Muscle layer of duodenum (tissue), 2 donors: ENCODE results near the gene CRYGA.
"Not testable (repeated sequence)": the region's sequence is repeated elsewhere in the genome, so short reads cannot be mapped to it uniquely, and the experiment has no call there.

Experiments used
- H3K27ac ChIP-seq: one replicate; pipeline ENCODE4 v1.7.0; 2013; ENCODE audit warnings: mild to moderate bottlenecking, low read length
- H3K27me3 ChIP-seq: one replicate; pipeline ENCODE4 v1.7.0; 2013; ENCODE audit warnings: low read depth, mild to moderate bottlenecking, control low read depth, low read length
- H3K36me3 ChIP-seq, 2 donors: one replicate each; pipeline ENCODE4 v1.7.0; 2013; ENCODE audit warnings: low read length in 2 of 2, control low read depth in 1 of 2, mild to moderate bottlenecking in 1 of 2; ENCODE audit not compliant: insufficient read depth in 2 of 2, control insufficient read depth in 1 of 2
- H3K4me1 ChIP-seq, 2 donors: one replicate each; pipeline ENCODE4 v1.7.0; 2013; ENCODE audit warnings: low read length in 2 of 2, mild to moderate bottlenecking in 2 of 2, control low read depth in 1 of 2, moderate library complexity in 1 of 2; ENCODE audit not compliant: insufficient read depth in 2 of 2, control insufficient read depth in 1 of 2
- H3K4me3 ChIP-seq, 2 donors: one replicate each; pipeline ENCODE4 v1.7.0; 2013; ENCODE audit warnings: low read length in 2 of 2, low read depth in 1 of 2, mild to moderate bottlenecking in 1 of 2
- H3K9me3 ChIP-seq, 2 donors: one replicate each; pipeline ENCODE4 v1.7.0; 2013; ENCODE audit warnings: low read length in 2 of 2, control low read depth in 1 of 2, mild to moderate bottlenecking in 1 of 2; ENCODE audit not compliant: control insufficient read depth in 1 of 2
- donor health status: healthy.

CRYGA gene

DNA sequence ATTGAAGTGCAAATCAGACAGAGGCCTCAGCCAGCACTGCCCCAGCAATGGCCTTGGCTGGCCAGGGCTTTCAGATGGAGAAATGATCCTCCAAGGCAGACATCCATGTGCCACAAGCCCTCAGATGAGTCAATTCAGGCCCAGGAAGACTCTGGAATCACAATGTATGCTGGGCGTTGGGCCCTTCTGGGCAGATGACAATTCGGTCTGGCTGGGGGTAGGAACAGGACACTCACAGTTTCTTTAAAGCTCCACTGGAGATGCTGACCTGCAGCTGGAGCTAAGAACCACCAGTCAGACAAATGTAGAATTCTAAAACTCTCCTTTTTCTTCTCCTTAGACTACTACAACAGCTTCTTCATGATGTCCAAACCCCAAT lies 26.7 kb downstream of the CRYGA start:
- H3K9me3 ChIP-seq: peaks cover 0 to 4% of the 10 kb centered on the region in 2 donors
- H3K4me3 ChIP-seq: no peak overlapping the region
- H3K27ac ChIP-seq: no peak overlapping the region
- H3K4me1 ChIP-seq: no peaks in the 10 kb centered on the region
- H3K36me3 ChIP-seq: no peaks in the 10 kb centered on the region
- H3K27me3 ChIP-seq: no peaks in the 10 kb centered on the region

DNA sequence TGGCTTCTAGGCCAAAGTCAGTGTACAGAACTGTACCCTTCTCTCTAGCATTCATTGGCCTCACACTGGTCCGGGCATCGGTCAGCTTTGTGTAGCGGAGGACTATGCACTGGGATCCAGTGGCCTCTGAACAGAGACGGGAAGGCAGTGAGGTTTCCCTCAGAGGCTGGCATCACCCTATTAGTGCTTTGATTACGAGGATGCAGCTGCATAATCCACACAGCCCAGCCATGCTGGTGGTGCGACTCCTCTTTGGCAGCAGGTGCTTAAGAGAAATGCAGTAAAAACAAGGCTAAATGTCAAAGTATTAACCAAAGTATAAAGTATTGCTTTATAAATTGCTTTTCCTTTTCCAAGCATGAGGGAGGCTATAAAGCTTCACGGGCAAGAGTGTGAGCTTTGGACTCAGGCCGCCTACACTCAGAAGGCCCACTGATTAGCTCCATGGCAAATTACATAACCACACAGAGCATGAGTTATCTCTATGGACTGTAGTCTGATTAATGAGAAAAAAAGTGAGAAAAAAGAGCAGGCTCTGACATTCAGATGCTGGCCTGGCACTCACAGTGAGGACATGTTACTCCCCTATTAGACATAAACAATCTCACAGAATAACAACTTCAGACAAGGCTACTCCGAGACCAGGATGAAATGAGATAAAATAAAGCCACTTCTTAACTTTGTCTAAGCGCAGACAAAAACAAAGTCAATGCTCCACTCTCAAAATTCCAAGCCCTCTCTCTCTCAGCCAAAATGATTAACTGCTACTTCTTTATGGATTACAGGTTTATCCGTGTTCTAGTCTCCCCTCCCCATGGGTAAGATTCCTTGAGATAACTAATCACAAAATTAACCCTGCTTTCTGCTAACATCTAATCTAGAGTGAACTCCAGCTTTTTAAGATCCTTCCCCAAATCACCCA lies 27.3 kb downstream of the CRYGA start:
- H3K4me3 ChIP-seq: no peak overlapping the region
- H3K4me1 ChIP-seq: no peaks in the 10 kb centered on the region
- peaks cover 0 to 4% of the 10 kb centered on the region in 2 donors for H3K9me3 ChIP-seq
- H3K36me3 ChIP-seq: no peaks in the 10 kb centered on the region
- H3K27me3 ChIP-seq: no peaks in the 10 kb centered on the region
- H3K27ac ChIP-seq: no peak overlapping the region

DNA sequence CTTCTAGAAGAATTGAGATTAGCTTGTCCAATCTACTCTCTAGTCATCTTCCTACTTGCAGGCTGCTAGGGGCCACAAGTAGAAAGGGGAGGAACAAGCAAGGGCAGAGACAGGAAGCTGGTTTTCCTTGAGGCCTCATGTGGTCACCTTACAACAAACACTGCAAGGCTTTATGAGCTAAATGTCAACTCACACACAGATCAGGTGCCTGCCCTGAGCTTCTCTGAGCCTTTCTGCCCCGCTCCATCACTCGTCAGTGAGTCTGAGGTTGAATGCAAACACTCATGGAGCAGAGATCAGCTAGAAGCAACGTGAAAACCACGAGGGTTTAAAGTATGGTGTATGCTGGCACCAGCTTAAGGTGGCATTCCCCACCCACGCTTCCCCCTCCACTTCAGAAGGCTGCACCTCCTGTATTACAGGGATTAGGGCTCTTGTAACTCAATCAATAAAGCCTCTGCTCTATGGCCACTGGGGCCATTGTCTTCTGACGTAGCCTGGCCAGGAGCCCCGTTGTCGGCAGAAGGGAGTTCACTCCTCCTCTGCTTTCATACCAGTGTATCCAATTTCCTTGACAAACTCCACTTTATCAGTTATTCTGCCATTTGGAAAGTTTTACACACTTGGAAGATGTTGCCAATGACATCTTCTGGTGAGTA lies 28.3 kb downstream of the CRYGA start:
- Histone ChIP-seq H3K4me1 (no peaks in the 10 kb centered on the region), H3K36me3 (no peaks in the 10 kb centered on the region), H3K27ac (no peak overlapping the region), H3K4me3 (no peak overlapping the region), H3K27me3 (no peaks in the 10 kb centered on the region), H3K9me3 (peaks cover 0 to 4% of the 10 kb centered on the region in 2 donors)

DNA sequence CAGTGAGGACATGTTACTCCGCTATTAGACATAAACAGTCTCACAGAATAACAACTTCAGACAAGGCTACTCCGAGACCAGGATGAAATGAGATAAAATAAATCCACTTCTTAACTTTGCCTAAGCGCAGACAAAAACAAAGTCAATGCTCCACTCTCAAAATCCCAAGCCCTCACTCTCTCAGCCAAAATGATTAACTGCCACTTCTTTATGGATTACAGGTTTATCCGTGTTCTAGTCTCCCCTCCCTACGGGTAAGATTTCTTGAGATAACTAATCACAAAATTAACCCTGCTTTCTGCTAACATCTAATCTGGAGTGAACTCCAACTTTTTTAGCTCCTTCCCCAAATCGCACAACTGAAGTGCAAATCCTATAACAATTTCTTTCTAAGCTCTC lies 32.7 kb downstream of the CRYGA start:
- Histone ChIP-seq H3K27ac (no peak overlapping the region), H3K27me3 (no peaks in the 10 kb centered on the region), H3K4me1 (no peaks in the 10 kb centered on the region), H3K36me3 (no peaks in the 10 kb centered on the region), H3K9me3 (no peaks in the 10 kb centered on the region), H3K4me3 (no peak overlapping the region)

DNA sequence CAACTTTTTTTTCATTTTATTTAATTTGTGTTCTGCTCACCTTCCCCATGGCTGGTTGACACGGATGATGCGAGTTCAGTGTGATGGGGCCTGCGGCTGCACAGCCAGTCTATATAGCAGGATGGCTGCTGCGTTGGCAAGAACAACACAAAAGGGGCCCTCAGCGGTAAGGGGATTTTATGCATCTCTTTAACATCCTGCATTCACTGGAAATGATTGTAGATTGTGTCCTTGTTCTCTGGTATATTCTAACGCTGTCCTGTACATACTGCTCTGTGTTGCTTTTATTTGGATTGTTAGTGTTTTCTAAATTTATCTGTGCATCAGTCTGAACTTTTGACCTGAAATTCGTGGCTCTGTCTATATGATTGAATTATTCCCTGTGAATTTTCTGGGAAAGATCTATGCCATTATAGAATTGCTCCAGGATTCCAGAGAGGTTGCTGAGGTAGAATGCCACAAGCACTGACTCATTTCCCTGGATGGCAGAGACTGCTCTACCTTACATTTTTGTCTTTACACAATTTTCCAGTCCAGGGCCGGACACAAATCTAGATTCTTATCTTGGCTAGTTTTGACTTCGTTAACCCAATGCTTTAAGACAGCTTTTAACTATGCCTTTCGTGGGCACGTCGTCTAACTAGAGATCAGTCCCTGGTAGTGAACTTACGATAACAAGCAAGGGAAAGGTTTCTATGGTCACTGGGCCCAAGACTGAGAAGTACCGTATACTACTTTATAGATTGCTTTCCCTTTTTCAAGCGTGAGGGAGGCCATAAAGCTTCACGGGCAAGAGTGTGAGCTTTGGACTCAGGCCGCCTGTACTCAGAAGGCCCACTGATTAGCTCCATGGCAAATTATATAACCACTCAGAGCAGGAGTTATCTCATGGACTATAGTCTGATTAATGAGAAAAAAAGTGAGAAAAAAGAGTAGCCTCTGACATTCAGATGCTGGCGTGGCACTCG lies 33.4 kb downstream of the CRYGA start, which contains the start of gene CRYGC:
TSS of gene CRYGC (minus strand) at position 85 of the 968 bp plus-strand sequence. CDS start at position 49, 36 bp downstream.
- H3K9me3 ChIP-seq: no peaks in the 10 kb centered on the region
- no peaks in the 10 kb centered on the region for H3K4me1 ChIP-seq
- H3K4me3 ChIP-seq: no peak within 1 kb of the TSS
- H3K27me3 ChIP-seq: no peaks in the 10 kb centered on the region
- H3K27ac ChIP-seq: peak within 1 kb of the TSS; percentile 39
- no peaks in the 10 kb centered on the region for H3K36me3 ChIP-seq

DNA sequence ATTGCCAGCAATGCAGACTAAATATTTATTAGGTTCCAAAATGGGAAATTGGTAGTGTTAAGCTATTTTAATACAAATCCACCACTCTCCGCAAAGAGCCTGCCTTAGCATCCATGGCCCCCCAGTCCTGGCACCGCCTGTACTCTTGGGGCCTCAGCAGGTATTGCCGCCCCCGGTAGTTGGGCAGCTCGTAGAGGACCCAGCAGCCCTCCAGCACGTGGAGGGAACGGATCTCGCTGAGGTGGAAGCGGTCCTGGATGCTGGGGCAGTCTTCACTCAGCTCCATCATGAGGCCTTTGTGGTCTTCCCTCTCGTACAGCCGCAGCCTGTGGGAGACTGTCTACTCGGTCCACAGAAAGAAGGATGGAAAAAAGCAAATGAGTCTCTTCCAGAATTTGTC lies 35.3 kb downstream of the CRYGA start:
- no peaks in the 10 kb centered on the region for H3K27me3 ChIP-seq
- H3K4me3 ChIP-seq: no peak overlapping the region
- H3K36me3 ChIP-seq: no peaks in the 10 kb centered on the region
- no peaks in the 10 kb centered on the region for H3K9me3 ChIP-seq
- H3K4me1 ChIP-seq: no peaks in the 10 kb centered on the region
- no peak overlapping the region for H3K27ac ChIP-seq

DNA sequence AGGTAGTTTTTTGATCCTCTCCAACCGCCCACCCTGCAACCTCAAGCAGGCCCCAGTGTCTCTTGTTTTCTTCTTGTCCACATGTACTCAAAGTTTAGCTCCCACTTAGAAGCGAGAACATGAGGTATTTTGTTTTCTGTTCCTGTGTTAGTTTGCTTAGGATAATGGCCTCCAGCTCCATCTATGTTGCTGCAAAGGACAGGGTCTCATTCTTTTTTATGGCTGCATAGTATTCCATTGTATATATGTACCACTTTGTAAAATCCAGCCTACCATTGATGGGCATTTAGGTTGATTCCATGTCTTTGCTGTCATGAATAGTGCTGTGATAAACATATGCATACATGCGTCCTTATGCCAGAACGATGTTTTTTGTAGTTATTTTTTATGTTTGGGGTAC lies 36.3 kb downstream of the CRYGA start:
- H3K9me3 ChIP-seq: no peaks in the 10 kb centered on the region
- H3K27ac ChIP-seq: no peak overlapping the region
- no peaks in the 10 kb centered on the region for H3K36me3 ChIP-seq
- H3K4me1 ChIP-seq: no peaks in the 10 kb centered on the region
- H3K4me3 ChIP-seq: no peak overlapping the region
- H3K27me3 ChIP-seq: no peaks in the 10 kb centered on the region

DNA sequence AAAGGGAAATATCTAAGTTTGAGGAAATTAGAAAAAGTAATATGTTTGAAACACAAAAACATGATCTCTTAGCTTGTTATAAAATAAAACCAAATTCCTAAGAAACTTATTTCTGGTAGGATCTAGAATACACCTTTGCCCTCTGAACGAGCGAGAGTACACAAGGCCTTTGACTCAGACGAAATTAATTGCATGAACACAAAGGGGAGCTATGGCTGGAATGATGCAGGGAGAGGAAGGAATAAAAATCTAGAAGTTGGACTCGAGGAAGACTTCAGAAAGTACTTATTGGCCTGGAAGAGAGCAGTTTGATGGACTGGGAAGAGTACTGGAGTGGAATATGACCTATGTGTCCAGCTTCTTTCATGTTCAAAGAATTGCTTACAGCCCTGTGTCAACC lies 38.1 kb downstream of the CRYGA start:
- no peaks in the 10 kb centered on the region for H3K4me1 ChIP-seq
- no peaks in the 10 kb centered on the region for H3K27me3 ChIP-seq
- no peaks in the 10 kb centered on the region for H3K9me3 ChIP-seq
- no peak overlapping the region for H3K4me3 ChIP-seq
- H3K36me3 ChIP-seq: no peaks in the 10 kb centered on the region
- H3K27ac ChIP-seq: no peak overlapping the region

DNA sequence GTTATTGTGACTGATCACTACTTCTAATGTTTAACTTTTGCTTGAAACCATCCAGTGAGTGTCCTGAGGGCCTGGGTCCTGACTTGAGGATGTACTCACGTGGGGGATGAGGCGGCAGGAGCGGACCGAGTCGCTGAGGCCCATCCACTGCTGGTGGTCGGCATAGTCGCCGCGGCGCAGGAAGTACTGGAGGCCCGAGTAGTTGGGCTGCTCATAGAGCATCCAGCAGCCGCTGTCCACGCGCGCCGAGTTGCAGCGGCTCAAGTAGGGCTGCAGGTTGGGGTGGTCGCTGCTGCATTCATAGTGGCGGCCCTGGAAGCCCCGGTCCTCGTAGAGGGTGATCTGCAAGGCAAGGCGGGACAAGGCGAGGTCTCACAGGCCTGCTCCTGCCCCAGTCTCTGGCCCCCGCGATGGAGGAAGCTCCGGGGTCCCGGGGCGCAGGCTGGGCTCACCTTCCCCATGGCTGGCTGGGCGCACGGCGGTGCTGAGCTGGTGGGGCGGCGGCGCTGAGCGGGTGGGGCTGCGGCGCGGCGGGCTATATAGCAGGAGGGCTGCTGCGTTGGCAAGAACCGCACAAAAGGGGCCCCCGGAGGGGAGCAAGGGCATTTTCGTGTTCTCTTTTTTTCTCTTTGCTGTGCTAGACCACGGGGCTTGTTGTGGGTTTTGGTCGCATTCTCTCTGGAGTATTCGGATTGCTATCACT lies 39.2 kb downstream of the CRYGA start, which contains the start of gene CRYGD:
TSS of gene CRYGD (minus strand) at position 512 of the 703 bp plus-strand sequence. CDS start at position 461, 51 bp downstream.
- H3K27ac ChIP-seq, H3K4me1 ChIP-seq, H3K36me3 ChIP-seq, H3K27me3 ChIP-seq, H3K9me3 ChIP-seq: not testable (repeated sequence)
- H3K4me3 ChIP-seq: peak within 1 kb of the TSS; percentile 28 to 45

DNA sequence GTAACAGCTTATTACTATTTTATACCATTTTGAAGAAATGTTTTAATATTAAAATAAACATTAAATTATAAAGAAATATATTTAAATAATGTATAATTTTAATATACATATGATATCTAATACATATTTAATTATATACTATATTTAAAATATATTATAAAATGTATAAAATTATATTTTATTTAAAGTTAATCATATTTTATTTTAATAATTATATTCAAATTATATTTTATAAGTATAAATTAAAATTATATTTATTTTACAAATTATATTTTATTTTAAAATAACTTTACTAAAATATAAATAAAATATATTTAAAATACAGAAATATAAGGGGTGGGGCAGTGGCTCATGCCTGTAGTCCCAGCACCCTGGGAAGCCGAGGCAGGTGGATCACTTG lies 41.1 kb downstream of the CRYGA start:
- no peaks in the 10 kb centered on the region for H3K36me3 ChIP-seq
- no peaks in the 10 kb centered on the region for H3K9me3 ChIP-seq
- H3K27me3 ChIP-seq: no peaks in the 10 kb centered on the region
- H3K27ac ChIP-seq: no peak overlapping the region
- H3K4me1 ChIP-seq: no peaks in the 10 kb centered on the region
- H3K4me3 ChIP-seq: no peak overlapping the region
